PC-3 (cell line): Measurements from ENCODE around the gene PI4KB. TPM values are rescaled to one million over a fixed set of nuclear protein-coding genes. Genes with fewer than 3 reads are reported as not detected.

ENCODE experiments used
- ATAC-seq: fragments of 200-7000 bp; cut with Tn5 transposase; 2 replicates; pipeline ENCODE4 v1.9.1; 2020; ENCODE audit warnings: mild to moderate bottlenecking, moderate library complexity
- BruUV-seq: library from RNA; stranded (reverse); fragments of 400-500 nt; replicated peaks from 2 replicates; lab custom pipeline; 2021; lab: Mats Ljungman, UMichigan
- CTCF ChIA-PET: fragments of 300-600 bp; sonication (Branson Sonifier 250); formaldehyde crosslinking; loops from one replicate; lab custom pipeline; 2022; ENCODE audit warnings: antibody characterized with exemption; lab: Charles Lee
- POLR2A ChIA-PET: fragments of 300-600 bp; sonication (Branson Sonifier 250); formaldehyde crosslinking; loops from one replicate; lab custom pipeline; 2022; ENCODE audit warnings: antibody characterized with exemption; ENCODE audit not compliant: unreplicated experiment; lab: Charles Lee
- DNase-seq: peaks from one replicate; pipeline ENCODE4 v3.0.0-alpha.2; 2015
- H2AFZ ChIP-seq: fragments of 300-600 bp; sonication (generic); 2 replicates; pipeline ENCODE4 v1.6.0; 2016; ENCODE audit warnings: antibody characterized with exemption, low read length
- H3F3A ChIP-seq: fragments of 300-600 bp; sonication (generic); one replicate; pipeline ENCODE4 v1.6.0; 2017; ENCODE audit warnings: antibody characterized with exemption, low read length, control low read depth, mild to moderate bottlenecking; ENCODE audit not compliant: unreplicated experiment
- H3K27ac ChIP-seq: fragments of 300-600 bp; sonication (generic); 2 replicates; pipeline ENCODE4 v1.5.1; 2016; ENCODE audit warnings: mild to moderate bottlenecking, low read length
- H3K27me3 ChIP-seq: fragments of 300-600 bp; sonication (generic); 2 replicates; pipeline ENCODE4 v1.6.1; 2016; ENCODE audit warnings: low read length, mixed read lengths
- H3K36me3 ChIP-seq: fragments of 300-600 bp; sonication (generic); 2 replicates; pipeline ENCODE4 v1.6.1; 2016; ENCODE audit warnings: low read depth, mixed run types, low read length, mixed read lengths
- H3K4me1 ChIP-seq: fragments of 300-600 bp; sonication (generic); 2 replicates; pipeline ENCODE4 v1.5.1; 2016; ENCODE audit warnings: low read length; ENCODE audit not compliant: insufficient read depth
- H3K4me2 ChIP-seq: fragments of 300-600 bp; sonication (generic); 2 replicates; pipeline ENCODE4 v1.6.0; 2016; ENCODE audit warnings: low read length
- H3K4me3 ChIP-seq: fragments of 300-600 bp; sonication (generic); 2 replicates; pipeline ENCODE4 v1.5.1; 2016; ENCODE audit warnings: mild to moderate bottlenecking, low read length, mixed read lengths
- H3K79me2 ChIP-seq: fragments of 300-600 bp; sonication (generic); 2 replicates; pipeline ENCODE4 v1.6.1; 2017; ENCODE audit warnings: low read length, mixed read lengths
- H3K9ac ChIP-seq: fragments of 300-600 bp; sonication (generic); 2 replicates; pipeline ENCODE4 v1.6.0; 2016; ENCODE audit warnings: mild to moderate bottlenecking, low read length
- H3K9me2 ChIP-seq: fragments of 300-600 bp; sonication (generic); replicated peaks from 2 replicates; pipeline ENCODE4 v1.6.1; 2016; ENCODE audit warnings: mixed run types, low read length, mixed read lengths
- H3K9me3 ChIP-seq: fragments of 300-600 bp; sonication (generic); 2 replicates; pipeline ENCODE4 v1.6.1; 2016; ENCODE audit warnings: low read length, mixed read lengths
- H4K20me1 ChIP-seq: fragments of 300-600 bp; sonication (generic); 2 replicates; pipeline ENCODE4 v1.6.1; 2016; ENCODE audit warnings: low read length, mixed read lengths
- CTCF ChIP-seq: fragments of 300-600 bp; sonication (generic); conservative IDR thresholded peaks from 2 replicates; pipeline ENCODE4 v1.5.1; 2017; ENCODE audit warnings: antibody characterized with exemption, low read depth, mild to moderate bottlenecking, low read length
- EZH2 ChIP-seq: fragments of 300-600 bp; sonication (generic); IDR thresholded peaks from one replicate; pipeline ENCODE4 v1.6.1; 2017; ENCODE audit warnings: antibody characterized with exemption, mild to moderate bottlenecking, low read length; ENCODE audit not compliant: unreplicated experiment
- EZH2phosphoT487 ChIP-seq: fragments of 300-600 bp; sonication (generic); IDR thresholded peaks from 2 replicates; pipeline ENCODE4 v1.6.1; 2018; ENCODE audit warnings: mild to moderate bottlenecking, antibody characterized with exemption, low read length, borderline replicate concordance
- intact Hi-C: fragments of 100-400 bp; cut with micrococcal nuclease; formaldehyde crosslinking; loops from 2 replicates; pipeline ENCODE4 v1.9.0; 2023
- total RNA-seq: library from RNA; depleted of rRNA; stranded (reverse); fragments of >200 nt; gene quantifications from 2 replicates; pipeline ENCODE4 v1.2.3, GENCODE V29; 2014

PI4KB gene
- total RNA-seq, 1 experiment from 2014 or later: 99.5 TPM

- POLR2A ChIA-PET: no interaction called here
Observed at GRCh38 chr1:151370211-151370911, 43.1 kb upstream of the PI4KB start.

GRCh38 chr1:151369621-151370048 lies 42.4 kb upstream of the PI4KB start:
- H3K27ac ChIP-seq: no peak overlapping the region
- ATAC-seq: no peak
- H2AFZ ChIP-seq: no peak overlapping the region
- no peaks in the 10 kb centered on the region for H3K9me3 ChIP-seq
- no peaks in the 10 kb centered on the region for H3K27me3 ChIP-seq
- peaks cover under 1% of the 10 kb centered on the region; the same call in 1 of the 2 replicates for H3K36me3 ChIP-seq
- no peaks in the 10 kb centered on the region for H4K20me1 ChIP-seq
- ChIA-PET CTCF (no interaction called here), POLR2A (no interaction called here)
- TF ChIP-seq CTCF (no peak), EZH2 (no peak), EZH2phosphoT487 (no peak)
- no peaks in the 10 kb centered on the region for H3F3A ChIP-seq
- H3K4me1 ChIP-seq: peaks cover 31% of the 10 kb centered on the region
- H3K4me3 ChIP-seq: no peak overlapping the region
- no peak for DNase-seq
- BruUV-seq: no TSS peak
- no peaks in the 10 kb centered on the region for H3K79me2 ChIP-seq
- no peak overlapping the region for H3K4me2 ChIP-seq
- no peak overlapping the region for H3K9ac ChIP-seq
- intact Hi-C loops: no loop called here
- H3K9me2 ChIP-seq: no peaks in the 10 kb centered on the region

More at GRCh38 chr1:151370211-151370911, 43.1 kb upstream of the PI4KB start:
- ATAC-seq (no peak), DNase-seq (no peak)
- H3K4me2 ChIP-seq: no peak overlapping the region
- TF ChIP-seq CTCF (no peak), EZH2phosphoT487 (no peak), EZH2 (no peak)
- H3K79me2 ChIP-seq: no peaks in the 10 kb centered on the region
- H3K4me3 ChIP-seq: no peak overlapping the region
- no peak overlapping the region for H3K9ac ChIP-seq
- CTCF ChIA-PET: no interaction called here
- intact Hi-C loops: no loop called here
- no peaks in the 10 kb centered on the region for H3K27me3 ChIP-seq
- H3K36me3 ChIP-seq: no peaks in the 10 kb centered on the region
- H3K4me1 ChIP-seq: peaks cover 31% of the 10 kb centered on the region
- no peaks in the 10 kb centered on the region for H4K20me1 ChIP-seq
- no peaks in the 10 kb centered on the region for H3K9me3 ChIP-seq
- H3K27ac ChIP-seq: no peak overlapping the region
- H3K9me2 ChIP-seq: no peaks in the 10 kb centered on the region
- no peaks in the 10 kb centered on the region for H3F3A ChIP-seq
- BruUV-seq: no TSS peak
- no peak overlapping the region for H2AFZ ChIP-seq

GRCh38 chr1:151369302-151369610 lies 42.0 kb upstream of the PI4KB start:
- peaks cover 31% of the 10 kb centered on the region for H3K4me1 ChIP-seq
- ChIA-PET CTCF (no interaction called here), POLR2A (no interaction called here)
- peaks cover 4% of the 10 kb centered on the region for H3K36me3 ChIP-seq
- H3K4me3 ChIP-seq: no peak overlapping the region
- intact Hi-C loops: no loop called here
- no peaks in the 10 kb centered on the region for H3K9me3 ChIP-seq
- H3K9me2 ChIP-seq: no peaks in the 10 kb centered on the region
- H3K4me2 ChIP-seq: no peak overlapping the region
- DNase-seq (no peak), ATAC-seq (no peak)
- H3K9ac ChIP-seq: no peak overlapping the region
- H2AFZ ChIP-seq: no peak overlapping the region
- H3K27ac ChIP-seq: no peak overlapping the region
- no TSS peak for BruUV-seq
- no peaks in the 10 kb centered on the region for H3K79me2 ChIP-seq
- H3K27me3 ChIP-seq: no peaks in the 10 kb centered on the region
- no peaks in the 10 kb centered on the region for H4K20me1 ChIP-seq
- TF ChIP-seq CTCF (no peak), EZH2 (no peak)
- H3F3A ChIP-seq: no peaks in the 10 kb centered on the region
